HepG2 (cell line): ENCODE data around the gene TBCD. TPM values are rescaled to one million over a fixed set of nuclear protein-coding genes. Genes with fewer than 3 reads are reported as not detected.

Experiments
- ATAC-seq: fragments of 200-7000 bp; cut with Tn5 transposase; 3 replicates; pipeline ENCODE4 v1.9.1; 2020; ENCODE audit warnings: mild to moderate bottlenecking, moderate library complexity
- BruUV-seq: library from RNA; stranded (reverse); fragments of 400-500 nt; replicated peaks from 2 replicates; lab custom pipeline; 2021; lab: Mats Ljungman, UMichigan
- CTCF ChIA-PET: fragments of 300-600 bp; formaldehyde crosslinking; extraction: SDS; loops from one replicate; lab custom pipeline; 2021; ENCODE audit warnings: low total read pairs, inconsistent platforms, low intra/inter-chr PET ratio; lab: Yijun Ruan, JAX
- POLR2A ChIA-PET: fragments of 350-600 bp; sonication (Branson Sonifier 250); formaldehyde crosslinking; loops from one replicate; lab custom pipeline; 2020; ENCODE audit warnings: antibody characterized with exemption, inconsistent platforms; lab: Yijun Ruan, JAX
- DNase-seq: peaks from one replicate; pipeline ENCODE4 v3.0.0-alpha.2; 2015; ENCODE audit warnings: low spot score
- FAIRE-seq: peaks from 3 replicates; lab custom pipeline; 2011; peaks lifted over from hg19 to GRCh38; lab: Jason Lieb, UNC
- H2AFZ ChIP-seq: one replicate; pipeline ENCODE4 v1.6.1; 2011; ENCODE audit warnings: low read length, inconsistent platforms
- H3K27ac ChIP-seq: fragments of 300-600 bp; 3 replicates; pipeline ENCODE4 v1.8.0; 2011; ENCODE audit warnings: mixed run types, mild to moderate bottlenecking, mixed read lengths, low read length, inconsistent platforms; ENCODE audit not compliant: insufficient read depth; ENCODE audit errors: extremely low read length
- H3K27me3 ChIP-seq, 2 experiments: fragments of 200-600 bp in 1 of 2; 2 replicates in 1 of 2; 3 replicates in 1 of 2; pipeline versions ENCODE4 v1.6.0 to v1.8.0; 2011; ENCODE audit warnings: low read length in 2 of 2, mild to moderate bottlenecking in 2 of 2, moderate library complexity in 2 of 2, inconsistent platforms in 1 of 2; ENCODE audit not compliant: insufficient read depth in 2 of 2, control insufficient read depth in 1 of 2
- H3K36me3 ChIP-seq, 2 experiments: fragments of 200-600 bp in 1 of 2; replicated peaks in 1 of 2; 2 replicates in 1 of 2; 3 replicates in 1 of 2; pipeline versions ENCODE4 v1.5.1 to v1.8.0; 2011; ENCODE audit warnings: low read length in 2 of 2, inconsistent platforms in 1 of 2; ENCODE audit not compliant: insufficient read depth in 2 of 2, control insufficient read depth in 1 of 2
- H3K4me1 ChIP-seq: 2 replicates; pipeline ENCODE4 v1.5.1; 2012; ENCODE audit warnings: low read length, inconsistent platforms; ENCODE audit not compliant: insufficient read depth
- H3K4me2 ChIP-seq: 2 replicates; pipeline ENCODE4 v1.6.0; 2011; ENCODE audit warnings: low read depth, low read length, inconsistent platforms
- H3K4me3 ChIP-seq, 3 experiments: fragments of 200-600 bp in 1 of 3; sonication (generic), shearing (Covaris generic) in 1 of 3; replicated peaks in 1 of 3; 2 replicates each; pipeline ENCODE4 v1.5.1; 2011 to 2016; ENCODE audit warnings: low read length in 3 of 3, inconsistent platforms in 2 of 3, low read depth in 2 of 3, mild to moderate bottlenecking in 2 of 3, control low read depth in 1 of 3, mixed read lengths in 1 of 3; ENCODE audit not compliant: insufficient read depth in 1 of 3
- H3K79me2 ChIP-seq: one replicate; pipeline ENCODE4 v1.6.1; 2011; ENCODE audit warnings: low read length, inconsistent platforms; ENCODE audit not compliant: insufficient read depth
- H3K9ac ChIP-seq: 2 replicates; pipeline ENCODE4 v1.6.0; 2011; ENCODE audit warnings: mild to moderate bottlenecking, low read depth, low read length, inconsistent platforms; ENCODE audit not compliant: insufficient read depth
- H3K9me3 ChIP-seq: 2 replicates; pipeline ENCODE4 v1.5.1; 2012; ENCODE audit warnings: mild to moderate bottlenecking, low read length
- H4K20me1 ChIP-seq: 2 replicates; pipeline ENCODE4 v1.6.0; 2011; ENCODE audit warnings: inconsistent platforms, mild to moderate bottlenecking, low read length, moderate library complexity; ENCODE audit not compliant: insufficient read depth
- GFI1 ChIP-seq: sonication (generic); formaldehyde crosslinking; IDR thresholded peaks from 2 replicates; pipeline ENCODE4 v1.5.0; 2020; ENCODE audit warnings: missing genetic modification reagents, mild to moderate bottlenecking, borderline replicate concordance
- HCFC1 ChIP-seq: fragments of 150-350 bp; IDR thresholded peaks from 2 replicates; pipeline ENCODE4 v1.6.1; 2014; ENCODE audit warnings: low read depth, low read length
- IRF9 ChIP-seq: sonication (generic); formaldehyde crosslinking; IDR thresholded peaks from 2 replicates; pipeline ENCODE4 v1.8.0; 2022; ENCODE audit warnings: missing genetic modification reagents, mild to moderate bottlenecking, borderline replicate concordance
- MAF1 ChIP-seq: sonication (generic); formaldehyde crosslinking; IDR thresholded peaks from 2 replicates; pipeline ENCODE4 v1.5.0; 2020; ENCODE audit warnings: missing genetic modification reagents, borderline replicate concordance
- NAIF1 ChIP-seq: sonication (generic); formaldehyde crosslinking; IDR thresholded peaks from 2 replicates; pipeline ENCODE4 v1.5.0; 2020; ENCODE audit warnings: mild to moderate bottlenecking, missing genetic modification reagents, borderline replicate concordance
- NKX3-1 ChIP-seq: sonication (generic); formaldehyde crosslinking; IDR thresholded peaks from 2 replicates; pipeline ENCODE4 v1.5.0; 2020; ENCODE audit warnings: missing genetic modification reagents
- TOE1 ChIP-seq: sonication (generic); formaldehyde crosslinking; IDR thresholded peaks from 2 replicates; pipeline ENCODE4 v1.4.0; 2020; ENCODE audit warnings: mild to moderate bottlenecking, missing genetic modification reagents
- ZKSCAN8 ChIP-seq: IDR thresholded peaks from 2 replicates; pipeline ENCODE4 v1.6.1; 2016; ENCODE audit warnings: borderline replicate concordance, missing genetic modification reagents, missing compliant biosample characterization
- ZNF292 ChIP-seq: sonication (generic); formaldehyde crosslinking; IDR thresholded peaks from 2 replicates; pipeline ENCODE4 v1.8.1; 2022; ENCODE audit warnings: mild to moderate bottlenecking, low read depth, missing genetic modification reagents, borderline replicate concordance
- ZNF333 ChIP-seq: sonication (generic); formaldehyde crosslinking; IDR thresholded peaks from 2 replicates; pipeline ENCODE4 v1.4.0; 2020; ENCODE audit warnings: mild to moderate bottlenecking, missing genetic modification reagents, borderline replicate concordance
- WGBS: methylation state at CpG from one replicate; pipeline ENCODE4 v1.1.6; 2017; ENCODE audit warnings: low lambda C conversion rate; 5-methylcytosine and 5-hydroxymethylcytosine counted together
- in situ Hi-C: cut with HindIII; loops from 2 replicates; pipeline ENCODE4 v1.10.0; 2017; ENCODE audit warnings: low pct_unique_long_range_greater_than_20kb; ENCODE audit not compliant: extremely low pct_ligation_motif_present
- intact Hi-C: fragments of 100-400 bp; cut with micrococcal nuclease; formaldehyde crosslinking; loops from one replicate; pipeline ENCODE4 v1.10.0; 2022; ENCODE audit not compliant: unreplicated experiment
- polyA plus RNA-seq, 8 experiments: library from polyadenylated mRNA; depleted of rRNA in 3 of 8; stranded (reverse) in 7 of 8; unstranded in 1 of 8; fragments of >200 nt; fragmentation: Illumina TruSeq in 4 of 8; extraction: Trizol in 4 of 8; gene quantifications; 2 replicates each; pipeline versions ENCODE4 v1.2.1 to v1.2.3, GENCODE V29; 2011 to 2016; ENCODE audit warnings: low read depth in 4 of 8, missing spikeins in 1 of 8, mixed read lengths in 1 of 8; ENCODE audit not compliant: insufficient read depth in 1 of 8
- total RNA-seq, 5 experiments: library from RNA; depleted of rRNA; stranded (reverse); fragments of >200 nt; fragmentation: Illumina TruSeq; extraction: Trizol; gene quantifications; 2 replicates each; pipeline ENCODE4 v1.2.3, GENCODE V29; 2016; ENCODE audit warnings: low read depth in 1 of 5
- TF ChIP-seq, protein P1 (sequence below): sonication (generic); formaldehyde crosslinking; IDR thresholded peaks from 2 replicates; pipeline ENCODE4 v1.5.1; 2020; ENCODE audit warnings: mild to moderate bottlenecking, missing genetic modification reagents, moderate library complexity

The TBCD gene
- total and polyA plus RNA-seq, 2 of the 13 experiments (the other 11 are each of a cell fraction or from before 2014, with no cell fraction given) = 33.9 to 54.8 TPM

DNA sequence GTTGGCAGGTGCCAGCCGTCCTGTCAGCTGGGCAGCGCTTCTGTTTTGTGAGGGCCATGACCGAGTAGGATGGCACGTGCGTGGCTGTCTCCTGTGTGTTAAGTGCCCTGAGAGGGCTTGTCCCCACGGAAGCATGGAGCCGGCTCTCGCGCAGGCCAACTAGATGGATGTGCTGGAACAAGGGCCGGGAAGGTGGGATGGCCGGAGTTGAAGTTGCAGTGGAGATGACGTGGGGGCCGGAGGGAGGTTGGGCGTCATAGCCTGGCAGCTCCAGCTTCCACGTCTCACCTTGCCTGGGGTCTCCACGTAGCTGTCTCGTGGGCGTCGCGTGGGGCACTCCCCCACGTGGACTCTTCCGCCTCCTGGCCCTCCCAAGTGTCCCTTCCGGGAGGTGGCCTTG, 27.7 kb downstream of the TBCD start (continued):
- TF ChIP-seq NAIF1 (CRISPR knock-in tag) (no peak), IRF9 (CRISPR knock-in tag) (no peak), HCFC1 (no peak), TOE1 (CRISPR knock-in tag) (no peak)

GRCh38 chr17:82780195-82780594, 28.3 kb downstream of the TBCD start:
- TF ChIP-seq ZKSCAN8 (CRISPR knock-in tag) (no peak), NKX3-1 (no peak), GFI1 (CRISPR knock-in tag) (no peak), ZNF292 (CRISPR knock-in tag) (no peak), MAF1 (CRISPR knock-in tag) (no peak), ZNF333 (CRISPR knock-in tag) (no peak)
- TF ChIP-seq, protein P1, sequence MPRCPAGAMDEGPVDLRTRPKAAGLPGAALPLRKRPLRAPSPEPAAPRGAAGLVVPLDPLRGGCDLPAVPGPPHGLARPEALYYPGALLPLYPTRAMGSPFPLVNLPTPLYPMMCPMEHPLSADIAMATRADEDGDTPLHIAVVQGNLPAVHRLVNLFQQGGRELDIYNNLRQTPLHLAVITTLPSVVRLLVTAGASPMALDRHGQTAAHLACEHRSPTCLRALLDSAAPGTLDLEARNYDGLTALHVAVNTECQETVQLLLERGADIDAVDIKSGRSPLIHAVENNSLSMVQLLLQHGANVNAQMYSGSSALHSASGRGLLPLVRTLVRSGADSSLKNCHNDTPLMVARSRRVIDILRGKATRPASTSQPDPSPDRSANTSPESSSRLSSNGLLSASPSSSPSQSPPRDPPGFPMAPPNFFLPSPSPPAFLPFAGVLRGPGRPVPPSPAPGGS (CRISPR knock-in tag) = no peak
- 96% methylated on average over 12 of the region's 12 CpGs for WGBS
- intact Hi-C loops = no loop called here
- H3K4me2 ChIP-seq = no peak overlapping the region
- FAIRE-seq (no peak), DNase-seq (no peak), ATAC-seq (no peak)
- in situ Hi-C loops = loop anchor here (5.0 kb wide), 1 partner anchor 147 kb away; no protein-coding TSS in a partner anchor
- H3K4me1 ChIP-seq = no peaks in the 10 kb centered on the region
- BruUV-seq = no TSS peak
- H3K9me3 ChIP-seq = no peaks in the 10 kb centered on the region
- ChIA-PET POLR2A (interaction anchor here (0.6 kb wide), 1 partner anchor 674 kb away, joined by 3 read pairs; no protein-coding TSS in a partner anchor), CTCF (no interaction called here)
- no peak overlapping the region for H3K4me3 ChIP-seq
- no peak overlapping the region for H3K27ac ChIP-seq
- H4K20me1 ChIP-seq = peaks cover 2% of the 10 kb centered on the region; the same call in 1 of the 2 replicates
- no peak overlapping the region for H2AFZ ChIP-seq
- no peaks in the 10 kb centered on the region for H3K79me2 ChIP-seq
- no peaks in the 10 kb centered on the region for H3K27me3 ChIP-seq
- no peak overlapping the region for H3K9ac ChIP-seq
- H3K36me3 ChIP-seq = peaks cover 17 to 41% of the 10 kb centered on the region in 2 experiments; a peak in 4 of 5 replicates
